GM12891 (cell line): ENCODE data around the gene MMP24.
A peak's percentile ranks its signal among the peaks of the same experiment; 100 is the strongest.
"Not testable (repeated sequence)": the region's sequence is repeated elsewhere in the genome, so short reads cannot be mapped to it uniquely, and the experiment has no call there.

ENCODE experiments used
- DNase-seq: peaks from one replicate; pipeline ENCODE4 v3.0.0; 2011; ENCODE audit warnings: low spot score; ENCODE audit not compliant: insufficient read length
- FAIRE-seq: peaks from 2 replicates; lab custom pipeline; 2011; peaks lifted over from hg19 to GRCh38; lab: Jason Lieb, UNC
- PAX5 ChIP-seq: IDR thresholded peaks from 2 replicates; pipeline ENCODE4 v1.6.1; 2011; ENCODE audit warnings: low read length, moderate library complexity, mild to moderate bottlenecking; ENCODE audit not compliant: insufficient read depth, severe bottlenecking
- POLR2A ChIP-seq: IDR thresholded peaks from 2 replicates; pipeline ENCODE4 v1.6.1; 2011; ENCODE audit warnings: low read depth, low read length, control low read depth
- POLR2AphosphoS5 ChIP-seq: IDR thresholded peaks from 2 replicates; pipeline ENCODE4 v1.6.1; 2011; ENCODE audit warnings: low read depth, low read length, control low read depth
- POU2F2 ChIP-seq: IDR thresholded peaks from 2 replicates; pipeline ENCODE4 v1.6.1; 2011; ENCODE audit warnings: low read depth, mild to moderate bottlenecking, control low read depth, low read length, moderate library complexity
- SPI1 ChIP-seq: IDR thresholded peaks from 2 replicates; pipeline ENCODE4 v1.6.1; 2011; ENCODE audit warnings: low read depth, low read length, control low read depth
- TAF1 ChIP-seq: IDR thresholded peaks from 2 replicates; pipeline ENCODE4 v1.6.1; 2011; ENCODE audit warnings: low read depth, low read length, control low read depth

MMP24 gene

GRCh38 chr20:35238735-35239134 lies 12.2 kb downstream of the MMP24 start:
- no peak for DNase-seq
- TF ChIP-seq POU2F2, result no peak
- TF ChIP-seq POLR2AphosphoS5, result no peak
- TF ChIP-seq POLR2A, result no peak
- TF ChIP-seq SPI1, result no peak
- TF ChIP-seq PAX5, result no peak
- TF ChIP-seq TAF1, result no peak
- no peak for FAIRE-seq

- FAIRE-seq, result no peak
- DNase-seq, result no peak
- no peak for TF ChIP-seq POU2F2
- no peak for TF ChIP-seq PAX5
- no peak for TF ChIP-seq TAF1
- no peak for TF ChIP-seq POLR2A
- TF ChIP-seq SPI1, result no peak
- TF ChIP-seq POLR2AphosphoS5, result no peak
Measured at GRCh38 chr20:35240083-35240810, 13.8 kb downstream of the MMP24 start.

GRCh38 chr20:35240811-35241293 lies 14.4 kb downstream of the MMP24 start:
- no peak for TF ChIP-seq PAX5
- FAIRE-seq (no peak), DNase-seq (no peak)

- FAIRE-seq, result no peak
- no peak for TF ChIP-seq SPI1
- no peak for TF ChIP-seq POLR2A
- TF ChIP-seq TAF1, result no peak
- TF ChIP-seq POU2F2, result no peak
- TF ChIP-seq PAX5, result no peak
- TF ChIP-seq POLR2AphosphoS5, result no peak
Measured at GRCh38 chr20:35243317-35243716, 16.8 kb downstream of the MMP24 start.

DNA sequence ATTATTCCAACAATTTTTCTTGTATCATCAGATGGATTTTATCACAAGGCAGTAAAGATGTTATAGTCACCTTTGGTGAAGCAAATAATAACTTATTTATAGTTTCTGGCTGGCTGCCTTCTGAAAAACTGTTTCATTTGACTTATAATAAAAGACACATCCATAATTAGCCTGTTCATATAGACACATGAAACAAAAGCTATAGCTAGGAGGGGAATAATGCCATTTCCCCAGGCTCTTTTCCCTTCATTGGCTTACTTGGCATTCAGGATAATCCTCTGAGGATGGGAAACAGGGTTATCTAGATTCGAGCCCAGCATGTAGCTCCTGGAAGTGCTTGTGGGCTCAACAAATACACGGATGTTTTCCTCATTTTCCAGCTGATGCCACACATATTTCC lies 17.5 kb downstream of the MMP24 start:
- no peak for FAIRE-seq

More at GRCh38 chr20:35243317-35243716, 16.8 kb downstream of the MMP24 start:
- DNase-seq, result no peak

GRCh38 chr20:35246723-35247122 lies 20.2 kb downstream of the MMP24 start:
- peak; percentile 26 for FAIRE-seq
- TF ChIP-seq POU2F2 (no peak), POLR2A (no peak), PAX5 (no peak), TAF1 (no peak), POLR2AphosphoS5 (no peak), SPI1 (no peak)

More for the DNA sequence above, 17.5 kb downstream of the MMP24 start:
- no peak for DNase-seq
- TF ChIP-seq TAF1 (no peak), SPI1 (no peak), PAX5 (no peak), POU2F2 (no peak), POLR2AphosphoS5 (no peak), POLR2A (no peak)

DNA sequence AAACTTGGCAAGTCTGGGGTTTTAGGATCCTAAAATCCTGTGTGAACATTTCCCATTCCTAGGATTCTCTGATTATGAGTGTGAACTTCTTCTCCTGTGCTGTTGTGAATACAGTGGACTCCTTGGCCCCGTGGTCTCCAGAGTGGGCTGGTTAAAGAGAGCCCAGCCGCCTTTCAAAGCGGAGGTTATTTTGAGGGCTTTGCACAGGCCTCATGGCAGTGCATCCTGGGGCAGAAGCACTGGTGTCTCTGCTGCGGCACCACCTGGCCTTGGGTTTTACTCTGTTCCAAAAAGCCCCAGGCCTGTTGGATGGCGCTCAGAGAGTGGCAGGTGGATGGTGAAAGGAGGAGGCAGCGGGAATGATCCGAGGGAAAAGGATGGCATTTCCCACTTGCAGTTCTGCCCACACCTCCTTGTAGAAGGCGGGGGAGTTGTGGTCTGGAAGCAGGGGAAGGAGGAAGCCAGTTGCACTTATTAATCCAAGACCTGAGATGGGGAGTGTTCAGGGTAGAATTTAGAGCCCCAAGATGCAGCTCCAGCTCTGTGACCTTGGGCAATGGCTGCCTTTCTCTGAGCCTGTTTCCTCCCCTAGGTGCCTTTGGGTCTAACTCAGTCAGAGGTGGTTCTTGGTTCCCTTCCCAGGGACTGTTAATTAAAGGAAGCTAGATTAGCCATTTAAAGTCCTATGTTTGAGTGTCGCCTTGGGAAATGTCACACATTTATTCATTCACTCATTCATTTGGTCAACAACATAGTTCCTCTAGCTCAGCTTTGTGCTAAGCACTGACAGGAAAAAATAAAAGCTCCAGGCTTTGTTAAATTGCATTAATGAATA lies 22.4 kb downstream of the MMP24 start:
- FAIRE-seq (no peak), DNase-seq (no peak)
- TF ChIP-seq SPI1 (no peak), TAF1 (no peak), PAX5 (no peak), POLR2A (no peak), POLR2AphosphoS5 (no peak), POU2F2 (no peak)

More at GRCh38 chr20:35246723-35247122, 20.2 kb downstream of the MMP24 start:
- no peak for DNase-seq

DNA sequence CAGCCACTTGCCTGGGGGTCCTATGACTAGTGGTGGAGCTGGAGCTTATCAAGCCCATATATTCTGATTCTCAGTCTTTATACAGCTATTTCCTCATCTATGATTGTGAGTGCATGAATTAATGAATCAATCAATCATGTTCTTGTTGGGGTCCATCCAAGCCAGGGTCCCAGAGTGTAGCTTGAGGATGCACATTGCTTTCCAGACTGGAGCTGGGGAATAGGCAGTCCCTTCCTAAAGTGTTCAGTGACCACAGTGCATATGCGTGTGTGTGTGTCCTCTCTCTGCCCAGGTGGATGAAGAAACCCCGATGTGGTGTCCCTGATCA lies 25.1 kb downstream of the MMP24 start:
- TF ChIP-seq PAX5, result no peak
- TF ChIP-seq POU2F2, result no peak
- no peak for TF ChIP-seq POLR2AphosphoS5
- no peak for TF ChIP-seq TAF1
- no peak for TF ChIP-seq POLR2A
- TF ChIP-seq SPI1, result no peak
- no peak for FAIRE-seq
- DNase-seq, result no peak

- TF ChIP-seq POLR2A (no peak), SPI1 (peak; percentile 30; the same call in 1 of the 2 replicates)
- FAIRE-seq, result peak; percentile 79
Measured at GRCh38 chr20:35252037-35252461, 25.6 kb downstream of the MMP24 start.

GRCh38 chr20:35252598-35252997 lies 26.1 kb downstream of the MMP24 start:
- not testable (repeated sequence) for DNase-seq, FAIRE-seq

More at GRCh38 chr20:35252037-35252461, 25.6 kb downstream of the MMP24 start:
- no peak for DNase-seq

DNA sequence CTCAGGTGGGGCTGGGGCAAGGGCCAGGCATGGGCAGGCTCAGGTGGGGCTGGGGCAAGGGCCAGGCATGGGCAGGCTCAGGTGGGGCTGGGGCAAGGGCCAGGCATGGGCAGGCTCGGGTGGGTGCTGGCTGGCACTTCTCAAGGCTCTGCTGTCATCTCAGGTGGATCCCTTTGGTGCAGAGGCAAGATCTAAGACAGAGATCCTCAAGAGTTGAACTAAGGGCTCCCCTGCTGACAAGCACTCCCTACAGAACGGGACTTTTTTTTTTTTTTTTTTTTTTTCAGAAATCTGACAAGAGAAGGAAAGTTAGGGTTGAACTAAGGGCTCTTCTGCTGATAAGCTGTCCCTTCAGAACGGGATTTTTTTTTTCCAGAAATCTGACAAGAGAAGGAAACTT lies 26.5 kb downstream of the MMP24 start:
- no peak for TF ChIP-seq TAF1
- no peak for TF ChIP-seq POU2F2
- no peak for TF ChIP-seq POLR2A
- TF ChIP-seq POLR2AphosphoS5, result no peak
- TF ChIP-seq PAX5, result no peak
- no peak for TF ChIP-seq SPI1
- DNase-seq (no peak), FAIRE-seq (no peak)
